SHP77 treated with DMSO at 0.1 percent for 48 hours (cell line): ENCODE results near the gene TPGS2.
"Not testable (repeated sequence)": the region's sequence is repeated elsewhere in the genome, so short reads cannot be mapped to it uniquely, and the experiment has no call there.

ENCODE experiments used
- DNase-seq: peaks from one replicate; lab custom pipeline; 2025; lab: John Stamatoyannopoulos, UW

Gene TPGS2

DNA sequence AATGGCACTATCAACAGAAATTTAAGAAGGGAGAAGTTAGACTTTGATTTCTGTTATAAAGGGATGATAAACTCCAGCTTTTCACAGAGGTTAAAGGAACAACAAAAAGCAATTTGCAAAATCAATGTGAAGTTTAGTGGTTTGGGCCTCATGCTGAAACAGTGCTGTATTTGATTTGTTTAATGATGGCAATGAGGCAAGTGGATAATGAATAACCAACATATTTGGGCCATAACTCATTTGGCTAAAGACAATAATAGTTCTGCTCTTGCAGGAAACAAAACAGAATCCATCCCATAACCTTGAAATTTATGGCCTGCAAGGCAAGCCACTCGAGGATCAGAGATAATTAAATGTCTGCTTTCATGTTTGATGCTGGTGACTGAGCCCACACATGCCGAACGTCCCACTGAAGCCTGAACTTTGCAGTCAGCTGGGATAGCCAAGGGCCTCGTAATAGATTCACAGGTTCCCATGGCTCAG lies 56.5 kb downstream of the TPGS2 start:
- no peak for DNase-seq

- DNase-seq = no peak
These were observed 57.6 kb downstream of the TPGS2 start for GRCh38 chr18:36771245-36771644.

DNA sequence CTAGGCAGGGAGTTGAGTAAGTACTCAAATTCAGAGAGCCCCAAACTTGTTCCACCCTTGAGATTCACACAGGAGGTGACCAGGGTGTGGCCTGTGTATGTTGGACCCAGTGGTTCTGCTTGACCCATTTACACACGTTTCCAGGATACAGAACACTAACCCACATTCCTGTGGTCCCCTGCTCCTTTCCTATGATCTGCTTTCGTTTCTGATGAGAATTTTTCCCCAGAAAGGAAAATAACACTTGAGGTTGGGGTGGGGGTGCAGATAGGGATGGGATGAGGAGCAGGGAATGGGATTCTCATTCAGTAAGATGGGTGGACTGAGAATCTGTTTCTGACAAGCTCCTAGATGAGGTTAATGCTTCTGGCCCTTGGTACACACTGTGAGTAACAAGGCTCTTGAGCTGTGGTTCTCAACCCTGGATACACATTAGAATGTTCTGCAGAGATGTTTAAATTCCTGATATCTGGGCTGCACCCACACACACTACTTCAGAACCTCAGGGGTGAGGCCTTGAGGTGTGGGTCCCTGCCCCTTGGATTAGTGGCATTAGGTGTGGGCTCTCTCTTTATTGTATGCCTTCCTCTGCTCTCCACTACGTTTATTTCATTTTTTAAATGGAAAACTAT lies 58.4 kb downstream of the TPGS2 start:
- no peak for DNase-seq

- no peak for DNase-seq
These were observed 59.0 kb downstream of the TPGS2 start for GRCh38 chr18:36769611-36770314.

- DNase-seq = no peak
These were observed 59.6 kb downstream of the TPGS2 start for GRCh38 chr18:36769172-36769571.

DNA sequence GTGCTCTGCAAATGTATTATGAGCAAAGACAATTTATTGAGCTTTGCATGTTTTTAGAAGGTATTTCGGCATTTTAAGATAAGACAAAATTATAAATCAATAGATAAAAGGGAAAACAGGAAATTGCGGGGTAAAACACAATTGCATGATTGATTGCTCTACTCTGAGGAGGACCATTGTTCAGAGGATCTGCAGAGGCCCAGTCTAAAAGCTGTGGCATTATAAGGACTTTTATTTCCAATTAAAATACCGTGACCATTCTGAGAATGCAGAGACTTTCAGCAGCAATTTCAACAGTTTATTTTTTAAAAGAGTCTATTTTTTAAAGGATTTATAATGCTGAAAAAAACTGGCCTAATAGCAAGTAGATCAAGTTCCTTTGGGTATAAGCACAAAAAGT lies 62.0 kb downstream of the TPGS2 start:
- DNase-seq = no peak

DNA sequence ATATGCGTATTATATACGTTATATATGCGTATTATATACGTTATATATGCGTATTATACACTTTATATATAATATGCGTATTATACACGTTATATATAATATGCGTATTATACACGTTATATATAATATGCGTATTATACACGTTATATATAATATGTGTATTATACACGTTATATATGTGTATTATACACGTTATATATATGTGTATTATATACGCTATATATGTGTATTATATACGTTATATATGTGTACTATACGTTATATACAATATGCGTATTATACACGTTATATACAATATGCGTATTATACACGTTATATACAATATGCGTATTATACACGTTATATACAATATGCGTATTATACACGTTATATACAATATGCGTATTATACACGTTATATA lies 65.8 kb downstream of the TPGS2 start:
- DNase-seq = not testable (repeated sequence)

DNA sequence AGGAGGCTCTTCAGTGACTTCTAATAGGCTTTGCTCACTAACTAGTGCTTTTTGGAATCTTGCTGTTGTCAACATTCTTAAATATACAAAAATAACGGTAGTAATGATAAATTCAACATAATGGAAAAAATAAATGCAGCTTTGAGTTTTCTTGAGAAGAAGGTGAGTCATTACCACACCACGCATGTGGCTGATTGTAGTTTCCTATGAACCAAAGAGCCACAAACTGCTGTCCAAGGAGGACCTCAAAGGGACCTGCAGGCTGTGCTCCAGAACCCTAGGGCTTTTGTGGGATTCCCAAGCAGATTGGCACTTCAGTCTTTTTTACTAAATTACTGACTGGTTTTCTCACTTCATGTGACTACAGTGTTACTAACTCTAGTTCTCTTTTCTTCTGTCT lies 66.7 kb downstream of the TPGS2 start:
- no peak for DNase-seq

- no peak for DNase-seq
These were observed 67.6 kb downstream of the TPGS2 start for GRCh38 chr18:36761186-36761698.

DNA sequence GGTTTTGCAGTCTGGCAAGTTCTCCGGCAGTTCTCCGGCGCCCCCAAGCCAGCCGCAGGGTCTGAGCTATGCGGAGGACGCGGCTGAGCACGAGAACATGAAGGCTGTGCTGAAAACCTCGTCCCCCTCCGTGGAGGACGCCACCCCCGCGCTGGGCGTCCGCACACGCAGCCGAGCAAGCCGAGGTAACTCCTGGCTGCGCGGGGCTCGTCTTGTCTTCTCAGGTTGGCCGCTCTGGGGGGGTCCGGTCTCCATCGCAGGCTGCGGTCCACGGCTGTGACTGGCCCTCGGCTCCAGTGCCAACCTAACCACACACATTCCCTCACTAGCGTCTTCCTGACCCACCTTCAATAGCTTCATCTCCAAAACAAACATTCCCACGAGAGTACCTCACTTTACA lies 68.2 kb downstream of the TPGS2 start:
- no peak for DNase-seq

- DNase-seq = no peak
These were observed 69.5 kb downstream of the TPGS2 start for GRCh38 chr18:36759167-36759776.

GRCh38 chr18:36758623-36759022 lies 70.2 kb downstream of the TPGS2 start:
- DNase-seq = no peak

GRCh38 chr18:36757991-36758390 lies 70.8 kb downstream of the TPGS2 start:
- no peak for DNase-seq

- no peak for DNase-seq
These were observed 71.7 kb downstream of the TPGS2 start for GRCh38 chr18:36757081-36757480.

DNA sequence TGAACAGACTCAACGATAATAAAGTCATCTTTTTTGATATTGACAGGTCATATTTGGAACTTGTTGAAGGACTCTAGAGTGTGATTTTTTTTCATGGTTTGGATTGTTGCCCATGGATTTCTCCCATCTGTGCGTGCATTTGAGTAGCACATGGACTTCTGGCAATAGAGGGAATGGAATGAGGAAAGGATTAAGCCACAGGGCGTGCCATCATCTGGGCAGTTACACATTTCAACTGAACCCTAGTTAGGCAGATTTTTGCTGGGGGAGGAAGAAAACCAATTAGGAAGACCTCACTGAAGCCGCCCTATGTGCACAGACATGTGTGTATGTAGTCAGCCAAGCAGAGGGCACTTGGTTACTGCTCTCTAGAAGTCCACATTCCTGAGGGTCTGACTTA lies 72.6 kb downstream of the TPGS2 start:
- DNase-seq = no peak

- no peak for DNase-seq
These were observed 75.6 kb downstream of the TPGS2 start for GRCh38 chr18:36752929-36753865.

- DNase-seq = no peak
These were observed 83.4 kb downstream of the TPGS2 start for GRCh38 chr18:36745219-36745975.

DNA sequence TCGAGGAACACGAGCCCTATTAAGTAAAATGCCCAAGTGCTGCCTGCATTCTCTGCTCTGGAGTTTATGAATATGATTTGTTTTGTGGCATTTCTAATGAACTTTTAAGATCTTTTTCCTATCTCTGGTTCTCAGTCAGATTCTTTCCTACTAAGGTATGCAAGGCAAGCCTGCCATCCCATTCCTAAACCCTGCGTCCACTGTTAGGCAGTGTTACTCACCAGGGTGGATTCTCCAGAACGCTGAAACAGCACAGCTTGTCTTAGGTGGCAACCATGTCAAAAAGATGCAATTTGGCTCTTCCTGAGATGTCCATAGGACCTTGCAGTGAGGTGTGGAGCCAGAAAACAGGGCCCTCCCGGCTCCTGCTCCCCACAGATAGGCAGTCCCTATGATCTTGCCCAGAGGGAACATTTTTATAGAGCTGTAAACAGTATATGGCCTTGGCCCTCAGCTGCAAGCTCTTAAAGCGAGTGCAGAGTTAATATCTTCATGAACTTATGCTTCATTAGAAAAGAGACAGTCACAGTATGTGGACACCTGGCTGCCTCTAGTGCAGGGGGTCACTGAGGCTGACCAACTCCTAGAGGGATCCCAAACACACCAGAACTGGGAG lies 84.4 kb downstream of the TPGS2 start:
- no peak for DNase-seq
